GM19395 (cell line): Measurements from ENCODE around the gene NEDD4L.

Experiments used
- ATAC-seq: cut with Tn5 transposase; IDR thresholded peaks from one replicate; pipeline ENCODE4 v1.9.1; 2021; ENCODE audit warnings: mild to moderate bottlenecking, moderate library complexity; ENCODE audit not compliant: unreplicated experiment

Gene NEDD4L

GRCh38 chr18:58389745-58390144 lies 345.7 kb downstream of the NEDD4L start:
- ATAC-seq = no peak

GRCh38 chr18:58390399-58390798 lies 346.4 kb downstream of the NEDD4L start:
- ATAC-seq = no peak

GRCh38 chr18:58391231-58391825 lies 347.3 kb downstream of the NEDD4L start:
- ATAC-seq = no peak

GRCh38 chr18:58391932-58392323 lies 347.9 kb downstream of the NEDD4L start:
- no peak for ATAC-seq

- ATAC-seq = no peak
These were observed 348.4 kb downstream of the NEDD4L start for GRCh38 chr18:58392324-58393000.

- no peak for ATAC-seq
These were observed 349.3 kb downstream of the NEDD4L start for GRCh38 chr18:58393295-58393694.

- ATAC-seq = no peak
These were observed 350.0 kb downstream of the NEDD4L start for GRCh38 chr18:58394046-58394445.

- ATAC-seq = no peak
These were observed 350.8 kb downstream of the NEDD4L start for GRCh38 chr18:58394602-58395425.

GRCh38 chr18:58396144-58396543 lies 352.1 kb downstream of the NEDD4L start:
- ATAC-seq = no peak

GRCh38 chr18:58396966-58397365 lies 352.9 kb downstream of the NEDD4L start:
- no peak for ATAC-seq

GRCh38 chr18:58397385-58398132 lies 353.5 kb downstream of the NEDD4L start:
- ATAC-seq = no peak

- no peak for ATAC-seq
These were observed 354.8 kb downstream of the NEDD4L start for GRCh38 chr18:58398648-58399398.

- ATAC-seq = no peak
These were observed 356.4 kb downstream of the NEDD4L start for GRCh38 chr18:58400331-58400870.

- no peak for ATAC-seq
These were observed 357.2 kb downstream of the NEDD4L start for GRCh38 chr18:58401191-58401590.

GRCh38 chr18:58402247-58402646 lies 358.2 kb downstream of the NEDD4L start:
- ATAC-seq = no peak

- no peak for ATAC-seq
These were observed 359.1 kb downstream of the NEDD4L start for GRCh38 chr18:58402951-58403702.

- ATAC-seq = no peak
These were observed 359.9 kb downstream of the NEDD4L start for GRCh38 chr18:58403799-58404455.

- ATAC-seq = no peak
These were observed 361.3 kb downstream of the NEDD4L start for GRCh38 chr18:58405107-58405898.
